GM21529 (cell line): ENCODE results near the gene CAB39L.

Experiments
- ATAC-seq: cut with Tn5 transposase; IDR thresholded peaks from one replicate; pipeline ENCODE4 v1.9.1; 2021; ENCODE audit not compliant: unreplicated experiment

The CAB39L gene

GRCh38 chr13:49443357-49443703 lies 534 bp downstream of the CAB39L start:
- no peak for ATAC-seq

DNA sequence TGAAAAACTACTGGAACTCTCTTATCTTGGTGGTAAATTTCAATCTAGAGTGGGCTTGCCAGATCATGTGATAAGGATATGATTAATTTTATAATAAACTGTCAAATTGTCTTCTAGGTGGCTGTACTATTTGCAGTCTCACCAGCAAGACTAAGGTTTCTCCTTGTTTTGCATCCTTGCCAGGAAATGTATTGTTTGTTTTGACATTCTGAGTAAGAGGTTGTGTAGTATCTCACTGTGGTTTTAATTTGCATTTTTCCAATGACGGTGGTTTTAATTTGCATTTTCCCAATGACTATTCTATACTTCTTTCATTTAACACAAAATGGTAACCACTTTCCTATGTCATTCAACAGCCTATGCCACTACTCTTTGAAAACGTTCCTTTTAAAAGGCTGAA lies 2.0 kb downstream of the CAB39L start:
- no peak for ATAC-seq

- no peak for ATAC-seq
Measured at GRCh38 chr13:49441312-49441711, 2.6 kb downstream of the CAB39L start.

DNA sequence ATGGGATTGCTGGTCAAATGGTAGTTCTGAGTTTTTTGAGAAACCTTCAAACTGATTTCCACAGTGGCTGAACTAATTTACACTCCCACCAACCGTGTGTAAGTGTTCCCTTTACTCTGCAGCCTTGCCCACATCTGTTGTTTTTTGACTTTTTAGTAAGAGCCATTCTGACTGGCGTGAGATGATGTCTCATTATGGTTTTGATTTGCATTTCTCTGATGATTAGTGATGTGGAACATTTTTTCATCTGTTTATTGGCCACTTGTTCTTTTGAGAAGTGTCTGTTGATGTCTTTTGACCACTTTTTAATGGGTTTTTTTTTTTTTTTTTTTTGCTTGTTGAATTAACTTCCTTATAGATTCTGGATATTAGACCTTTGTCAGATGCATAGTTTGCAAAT lies 4.3 kb downstream of the CAB39L start:
- ATAC-seq = no peak

GRCh38 chr13:49437705-49438104 lies 6.2 kb downstream of the CAB39L start:
- no peak for ATAC-seq

DNA sequence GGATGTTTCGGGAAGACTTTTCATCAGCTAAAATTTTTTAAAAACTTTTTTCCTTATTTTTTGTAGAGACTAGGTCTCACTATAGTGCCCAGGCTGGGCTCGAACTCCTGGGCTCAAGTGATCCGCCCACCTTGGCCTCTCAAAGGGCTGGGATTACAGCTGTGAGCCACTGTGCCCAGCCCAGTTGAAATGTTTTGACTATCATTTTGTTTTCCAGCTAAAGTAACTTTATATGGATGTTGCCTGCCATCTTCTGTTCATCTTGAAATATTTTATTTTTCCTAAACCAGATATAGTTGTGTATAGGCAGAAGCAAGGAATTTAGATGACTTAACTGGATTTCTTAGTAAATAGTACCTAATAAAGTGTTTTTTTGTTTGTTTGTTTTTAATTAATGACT lies 7.0 kb downstream of the CAB39L start:
- ATAC-seq = no peak

DNA sequence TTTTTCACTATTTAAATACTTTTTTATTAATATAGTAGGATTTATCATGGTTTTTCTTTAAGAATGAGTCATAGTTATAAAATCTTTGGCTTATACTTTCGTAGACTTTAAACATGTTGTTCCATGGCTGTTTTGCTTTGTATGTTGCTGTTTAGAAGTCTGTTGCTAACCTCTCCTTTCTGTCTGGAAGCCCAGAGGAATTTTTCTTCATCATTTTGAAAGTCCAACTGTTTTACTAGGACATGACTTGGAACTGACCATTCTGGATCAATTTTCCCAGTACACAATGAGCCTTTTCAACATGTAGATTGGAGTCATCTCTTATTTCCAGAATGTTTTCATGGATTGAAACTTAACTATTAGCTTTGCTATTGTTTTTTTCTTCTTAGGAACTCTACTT lies 7.9 kb downstream of the CAB39L start:
- ATAC-seq = no peak

GRCh38 chr13:49429121-49429520 lies 14.7 kb downstream of the CAB39L start:
- ATAC-seq = no peak

DNA sequence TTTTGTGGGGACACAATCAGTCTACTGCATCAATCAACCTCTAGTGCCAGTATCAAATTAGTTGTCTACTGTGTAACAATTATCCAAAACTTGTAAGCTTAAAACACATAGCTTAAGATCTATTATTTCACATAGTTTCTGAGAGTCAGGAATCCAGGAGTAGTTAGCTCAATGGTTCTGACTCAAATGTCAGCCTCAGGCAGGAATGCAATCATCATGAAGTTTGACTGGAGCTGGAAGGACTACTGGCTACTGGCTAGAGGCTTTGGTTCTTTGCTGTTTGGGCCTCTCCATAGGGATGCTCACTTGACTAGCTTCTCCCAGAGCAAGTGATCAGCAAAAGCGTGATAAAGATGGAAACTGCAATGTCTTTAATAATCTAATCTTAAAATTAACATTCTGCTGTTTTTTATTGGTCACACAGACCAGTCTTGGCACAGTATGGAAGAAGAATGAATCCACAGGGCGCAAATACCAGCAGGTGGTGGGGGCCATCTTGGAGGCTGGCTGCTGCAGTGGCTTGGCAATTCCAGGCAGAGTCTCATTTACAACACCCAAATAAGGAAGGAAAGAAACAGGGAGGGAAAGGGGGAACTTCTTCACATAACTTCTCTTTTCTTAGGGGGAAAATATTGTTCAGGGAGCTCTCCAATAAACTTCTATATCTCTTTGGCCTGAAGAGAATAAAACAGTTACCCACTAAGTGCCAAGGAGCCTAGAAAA lies 15.7 kb downstream of the CAB39L start:
- no peak for ATAC-seq

DNA sequence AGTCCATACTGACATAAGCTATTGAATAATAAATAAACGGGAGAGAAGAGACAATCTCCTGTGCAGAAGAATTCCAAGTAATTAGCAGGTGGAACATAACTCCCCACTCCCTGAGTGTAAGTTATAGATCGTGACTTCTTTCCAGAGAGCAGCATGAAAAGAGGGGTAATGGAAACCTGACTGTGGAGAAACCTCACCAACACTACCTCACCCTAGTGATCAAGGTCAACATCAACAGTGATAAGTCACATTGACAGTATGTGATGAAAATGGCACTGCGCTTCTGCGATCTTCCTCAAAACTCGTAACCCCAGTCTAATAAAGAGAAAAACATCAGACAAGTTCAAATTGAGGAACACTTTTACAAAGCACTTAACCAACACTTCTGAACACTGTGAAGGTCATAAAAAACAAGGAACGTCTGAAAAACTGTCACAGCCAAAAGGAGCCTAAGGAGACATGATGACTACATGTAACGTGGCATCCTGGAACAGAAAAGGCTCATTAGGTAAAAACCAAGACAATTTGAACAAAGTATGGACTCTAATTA lies 19.8 kb downstream of the CAB39L start:
- no peak for ATAC-seq

- peak; percentile 88 for ATAC-seq
Measured at GRCh38 chr13:49421391-49421790, 22.5 kb downstream of the CAB39L start.

- no peak for ATAC-seq
Measured at GRCh38 chr13:49419276-49419675, 24.6 kb downstream of the CAB39L start.

- ATAC-seq = no peak
Measured at GRCh38 chr13:49418206-49418605, 25.7 kb downstream of the CAB39L start.

DNA sequence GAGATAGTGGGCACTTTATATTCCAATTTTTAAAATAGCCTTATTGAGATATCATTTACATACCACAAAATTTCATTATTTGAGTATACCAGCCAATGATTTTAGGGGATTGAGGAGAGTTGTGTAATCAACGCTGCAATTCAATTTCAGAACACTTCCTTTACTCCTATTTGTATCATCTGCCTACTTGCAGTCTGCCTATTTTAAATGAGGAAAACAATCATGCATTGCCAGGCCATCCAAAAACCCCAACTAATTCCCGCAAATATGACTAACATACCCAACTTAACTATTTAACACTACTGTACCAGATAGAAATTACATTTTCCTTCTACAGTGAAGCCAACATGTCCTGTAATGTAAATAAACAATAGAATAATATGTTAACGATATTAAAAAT lies 26.7 kb downstream of the CAB39L start:
- no peak for ATAC-seq

DNA sequence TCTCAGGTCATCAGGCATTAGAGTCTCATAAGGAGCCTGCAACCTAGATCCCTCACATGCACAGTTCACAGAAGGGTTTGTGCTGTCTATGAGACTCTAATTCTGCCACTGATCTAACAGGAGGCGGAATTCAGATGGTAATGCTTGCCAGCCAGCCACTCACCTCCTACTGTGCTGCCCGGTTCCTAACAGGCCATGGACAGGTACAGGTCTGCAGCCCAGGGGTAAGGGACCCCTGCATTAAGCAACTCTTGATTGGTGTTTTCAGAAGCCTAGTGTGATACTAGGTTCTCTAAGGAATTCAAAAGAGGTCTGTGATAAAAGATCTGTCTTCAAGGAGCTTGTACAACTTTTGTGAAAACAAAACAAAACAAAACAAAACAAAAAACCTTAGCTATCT lies 31.1 kb downstream of the CAB39L start:
- ATAC-seq = no peak

GRCh38 chr13:49411353-49411752 lies 32.5 kb downstream of the CAB39L start:
- no peak for ATAC-seq

GRCh38 chr13:49410477-49410876 lies 33.4 kb downstream of the CAB39L start:
- ATAC-seq = no peak

- ATAC-seq = no peak
Measured at GRCh38 chr13:49410006-49410405, 33.9 kb downstream of the CAB39L start.

GRCh38 chr13:49409008-49409407 lies 34.9 kb downstream of the CAB39L start:
- ATAC-seq = no peak

GRCh38 chr13:49407936-49408335 lies 35.9 kb downstream of the CAB39L start:
- ATAC-seq = no peak

- ATAC-seq = no peak
Measured at GRCh38 chr13:49407068-49407467, 36.8 kb downstream of the CAB39L start.

DNA sequence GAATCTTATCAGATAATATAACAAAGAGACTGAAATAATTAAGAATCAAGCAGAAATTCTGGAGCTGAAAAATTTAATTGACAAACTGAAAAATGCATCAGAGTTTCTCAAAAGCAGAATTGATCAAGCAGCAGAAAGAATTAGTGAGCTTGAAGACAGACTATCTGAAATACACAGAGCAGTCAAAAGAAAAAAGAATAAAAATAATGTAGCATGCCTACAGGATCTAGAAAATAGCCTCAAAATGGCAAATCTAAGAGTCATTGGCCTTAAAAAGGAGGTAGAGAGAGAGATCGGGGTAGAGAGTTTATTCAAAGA lies 39.2 kb downstream of the CAB39L start:
- no peak for ATAC-seq

DNA sequence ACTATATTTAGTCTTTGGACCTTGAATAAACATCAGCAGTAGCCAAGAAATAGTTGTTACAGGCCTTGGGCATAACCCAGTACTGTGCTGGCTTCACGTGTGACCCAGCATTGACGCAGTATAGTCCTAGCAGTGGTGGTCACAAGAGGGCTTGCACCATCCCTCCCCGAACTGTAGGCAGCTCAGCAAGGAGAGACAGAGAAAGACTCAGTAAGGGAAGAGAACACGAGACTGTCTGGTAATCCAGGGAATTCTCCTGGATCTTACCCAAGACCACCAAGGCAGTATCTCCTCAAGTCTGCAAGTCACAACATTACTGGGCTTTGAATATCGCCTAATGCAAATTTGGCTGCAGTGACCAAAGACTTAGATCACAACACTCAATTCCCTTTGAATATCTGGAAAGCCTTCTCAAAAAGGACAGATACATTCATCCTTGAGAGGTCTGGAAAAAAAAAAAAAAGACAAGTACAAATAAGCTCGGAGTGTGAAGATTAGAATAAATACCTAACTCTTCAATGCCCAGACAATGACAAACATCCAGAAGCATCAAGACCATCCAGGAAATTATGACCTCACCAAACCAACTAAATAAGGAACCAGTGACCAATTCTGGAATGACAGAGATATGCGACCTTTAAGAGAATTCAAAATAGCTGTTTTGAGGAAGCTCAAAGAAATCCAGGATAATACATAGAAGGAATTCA lies 39.7 kb downstream of the CAB39L start:
- ATAC-seq = no peak
